ENCODE results near the gene APOBR. TPM values are rescaled to one million over a fixed set of nuclear protein-coding genes. Genes with fewer than 3 reads are reported as not detected.
"Not testable (repeated sequence)": the region's sequence is repeated elsewhere in the genome, so short reads cannot be mapped to it uniquely, and the experiment has no call there.

Gene APOBR
- total RNA-seq, 2 donors from 2014 or later: 1.1 to 3.4 TPM

- Histone ChIP-seq H3K9me3 (no peaks in the 10 kb centered on the region), H3K27me3 (replicated peaks; ENCODE audit: insufficient read depth) (no peaks in the 10 kb centered on the region), H3K36me3 (peaks cover 43% of the 10 kb centered on the region), H3K4me3 (no peak overlapping the region), H3K27ac (no peak overlapping the region), H3K4me1 (ENCODE audit: control insufficient read depth in 1 of 2, low read depth in 2 of 2) (no peaks in the 10 kb centered on the region)
- DNase-seq (ENCODE audit: low spot score): no peak
- no peak for ATAC-seq (ENCODE audit: insufficient number of reproducible peaks, low FRiP score, low read depth)
- TF ChIP-seq CTCF (IDR thresholded peaks at IDR 0.05): no peak
Observed at GRCh38 chr16:28478506-28479180, 15.8 kb upstream of the APOBR start.

GRCh38 chr16:28482026-28482425 is 12.4 kb upstream of the APOBR start:
- TF ChIP-seq CTCF (IDR thresholded peaks at IDR 0.05): no peak
- DNase-seq (ENCODE audit: low spot score) (no peak), ATAC-seq (ENCODE audit: insufficient number of reproducible peaks, low FRiP score, low read depth) (no peak)
- Histone ChIP-seq H3K27ac (no peak overlapping the region), H3K36me3 (peaks cover 51% of the 10 kb centered on the region), H3K4me1 (ENCODE audit: control insufficient read depth in 1 of 2, low read depth in 2 of 2) (no peaks in the 10 kb centered on the region), H3K4me3 (no peak overlapping the region), H3K9me3 (no peaks in the 10 kb centered on the region), H3K27me3 (replicated peaks; ENCODE audit: insufficient read depth) (no peaks in the 10 kb centered on the region)

GRCh38 chr16:28483361-28483760 is 11.1 kb upstream of the APOBR start:
- peaks cover 53% of the 10 kb centered on the region for H3K36me3 ChIP-seq
- not testable (repeated sequence) for H3K4me3 ChIP-seq; ATAC-seq (ENCODE audit: insufficient number of reproducible peaks, low FRiP score, low read depth); H3K27ac ChIP-seq; DNase-seq (ENCODE audit: low spot score); H3K27me3 ChIP-seq (replicated peaks; ENCODE audit: insufficient read depth); H3K9me3 ChIP-seq; H3K4me1 ChIP-seq (ENCODE audit: control insufficient read depth in 1 of 2, low read depth in 2 of 2)

- Histone ChIP-seq H3K4me3 (no peak overlapping the region), H3K36me3 (peaks cover 45% of the 10 kb centered on the region), H3K4me1 (ENCODE audit: control insufficient read depth in 1 of 2, low read depth in 2 of 2) (peaks cover 7 to 14% of the 10 kb centered on the region in 2 donors), H3K27ac (no peak overlapping the region), H3K27me3 (replicated peaks; ENCODE audit: insufficient read depth) (no peaks in the 10 kb centered on the region), H3K9me3 (no peaks in the 10 kb centered on the region)
- ATAC-seq (ENCODE audit: insufficient number of reproducible peaks, low FRiP score, low read depth): no peak
- TF ChIP-seq CTCF (IDR thresholded peaks at IDR 0.05): no peak
- no peak for DNase-seq (ENCODE audit: low spot score)
Observed at GRCh38 chr16:28486266-28486665, 8.2 kb upstream of the APOBR start.

GRCh38 chr16:28491230-28491969 is 3.0 kb upstream of the APOBR start:
- TF ChIP-seq CTCF (IDR thresholded peaks at IDR 0.05): no peak
- H3K36me3 ChIP-seq: peaks cover 22% of the 10 kb centered on the region

More at GRCh38 chr16:28491230-28491969, 3.0 kb upstream of the APOBR start:
- Histone ChIP-seq H3K4me1 (ENCODE audit: control insufficient read depth in 1 of 2, low read depth in 2 of 2) (peaks cover 7 to 14% of the 10 kb centered on the region in 2 donors), H3K27me3 (replicated peaks; ENCODE audit: insufficient read depth) (no peaks in the 10 kb centered on the region), H3K4me3 (peak overlapping the region; percentile 90), H3K9me3 (no peaks in the 10 kb centered on the region), H3K27ac (peak overlapping the region; percentile 93 to 96)
- DNase-seq (ENCODE audit: low spot score) (no peak), ATAC-seq (ENCODE audit: insufficient number of reproducible peaks, low FRiP score, low read depth) (no peak)
